GM21576 (cell line): ENCODE results near the gene MACF1.
"Not testable (repeated sequence)": the region's sequence is repeated elsewhere in the genome, so short reads cannot be mapped to it uniquely, and the experiment has no call there.

Source experiments
- ATAC-seq: cut with Tn5 transposase; IDR thresholded peaks from one replicate; pipeline ENCODE4 v1.9.1; 2021; ENCODE audit warnings: mild to moderate bottlenecking, moderate library complexity; ENCODE audit not compliant: unreplicated experiment

Gene MACF1, protein sequence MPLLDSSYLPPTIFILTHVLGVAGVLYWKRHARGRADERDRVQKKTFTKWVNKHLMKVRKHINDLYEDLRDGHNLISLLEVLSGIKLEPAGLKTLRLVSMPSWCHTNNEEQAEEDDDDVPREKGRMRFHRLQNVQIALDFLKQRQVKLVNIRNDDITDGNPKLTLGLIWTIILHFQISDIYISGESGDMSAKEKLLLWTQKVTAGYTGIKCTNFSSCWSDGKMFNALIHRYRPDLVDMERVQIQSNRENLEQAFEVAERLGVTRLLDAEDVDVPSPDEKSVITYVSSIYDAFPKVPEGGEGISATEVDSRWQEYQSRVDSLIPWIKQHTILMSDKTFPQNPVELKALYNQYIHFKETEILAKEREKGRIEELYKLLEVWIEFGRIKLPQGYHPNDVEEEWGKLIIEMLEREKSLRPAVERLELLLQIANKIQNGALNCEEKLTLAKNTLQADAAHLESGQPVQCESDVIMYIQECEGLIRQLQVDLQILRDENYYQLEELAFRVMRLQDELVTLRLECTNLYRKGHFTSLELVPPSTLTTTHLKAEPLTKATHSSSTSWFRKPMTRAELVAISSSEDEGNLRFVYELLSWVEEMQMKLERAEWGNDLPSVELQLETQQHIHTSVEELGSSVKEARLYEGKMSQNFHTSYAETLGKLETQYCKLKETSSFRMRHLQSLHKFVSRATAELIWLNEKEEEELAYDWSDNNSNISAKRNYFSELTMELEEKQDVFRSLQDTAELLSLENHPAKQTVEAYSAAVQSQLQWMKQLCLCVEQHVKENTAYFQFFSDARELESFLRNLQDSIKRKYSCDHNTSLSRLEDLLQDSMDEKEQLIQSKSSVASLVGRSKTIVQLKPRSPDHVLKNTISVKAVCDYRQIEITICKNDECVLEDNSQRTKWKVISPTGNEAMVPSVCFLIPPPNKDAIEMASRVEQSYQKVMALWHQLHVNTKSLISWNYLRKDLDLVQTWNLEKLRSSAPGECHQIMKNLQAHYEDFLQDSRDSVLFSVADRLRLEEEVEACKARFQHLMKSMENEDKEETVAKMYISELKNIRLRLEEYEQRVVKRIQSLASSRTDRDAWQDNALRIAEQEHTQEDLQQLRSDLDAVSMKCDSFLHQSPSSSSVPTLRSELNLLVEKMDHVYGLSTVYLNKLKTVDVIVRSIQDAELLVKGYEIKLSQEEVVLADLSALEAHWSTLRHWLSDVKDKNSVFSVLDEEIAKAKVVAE (N-terminal part only)

DNA sequence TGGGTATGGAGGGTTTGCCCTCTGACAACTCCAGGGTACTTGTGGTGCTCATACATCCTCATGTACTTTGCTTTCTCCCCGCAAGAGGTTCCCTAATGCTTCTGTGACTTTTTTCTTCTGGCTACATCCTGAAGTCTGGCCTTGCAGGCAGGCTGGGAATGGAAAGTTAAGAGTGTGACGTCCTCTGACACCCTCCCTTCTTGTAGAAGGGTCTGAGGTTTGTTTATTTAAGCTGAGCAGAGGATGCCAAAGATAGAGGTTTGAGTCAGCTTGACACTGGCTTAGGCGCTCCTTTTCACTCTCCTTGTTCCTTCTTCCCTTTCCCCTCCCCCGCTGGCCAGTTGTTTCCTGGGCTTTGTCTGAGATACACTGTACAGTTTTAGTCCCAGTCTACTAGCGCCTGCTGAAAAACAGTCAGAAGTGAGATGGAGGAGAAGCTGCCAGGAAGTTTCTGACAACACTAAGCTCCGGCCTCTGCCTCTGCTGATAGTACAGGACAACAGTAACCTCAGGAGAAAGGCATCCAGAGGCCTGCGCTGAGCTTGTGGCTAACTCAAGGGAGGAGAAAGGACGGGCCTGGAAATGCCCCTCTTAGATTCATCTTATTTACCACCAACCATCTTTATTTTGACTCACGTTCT, at the start of gene MACF1:
Gene MACF1 (plus strand): TSS at position 255 of the 641 bp plus-strand sequence. CDS start 328 bp downstream, at position 583.
- no peak for ATAC-seq

DNA sequence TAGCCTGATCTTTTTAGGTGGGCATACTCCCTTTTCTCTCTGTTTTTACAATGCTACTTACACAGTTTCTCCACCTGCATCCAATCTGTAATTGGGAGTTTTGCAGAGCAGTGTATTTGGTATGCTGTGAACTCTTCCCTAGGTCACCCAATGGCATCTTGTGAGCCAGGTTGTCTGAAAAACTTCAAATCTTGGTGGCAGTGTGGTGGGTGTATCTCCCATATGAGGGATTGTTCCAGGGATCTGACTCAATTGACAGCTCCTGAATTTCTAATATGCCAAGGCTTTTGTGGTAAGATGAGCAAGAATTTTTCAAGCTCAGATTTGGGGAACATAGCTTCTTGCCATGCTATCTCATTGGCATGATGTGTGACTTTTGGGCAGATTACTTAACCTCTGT, 47.2 kb upstream of the MACF1 start:
- ATAC-seq, result no peak

DNA sequence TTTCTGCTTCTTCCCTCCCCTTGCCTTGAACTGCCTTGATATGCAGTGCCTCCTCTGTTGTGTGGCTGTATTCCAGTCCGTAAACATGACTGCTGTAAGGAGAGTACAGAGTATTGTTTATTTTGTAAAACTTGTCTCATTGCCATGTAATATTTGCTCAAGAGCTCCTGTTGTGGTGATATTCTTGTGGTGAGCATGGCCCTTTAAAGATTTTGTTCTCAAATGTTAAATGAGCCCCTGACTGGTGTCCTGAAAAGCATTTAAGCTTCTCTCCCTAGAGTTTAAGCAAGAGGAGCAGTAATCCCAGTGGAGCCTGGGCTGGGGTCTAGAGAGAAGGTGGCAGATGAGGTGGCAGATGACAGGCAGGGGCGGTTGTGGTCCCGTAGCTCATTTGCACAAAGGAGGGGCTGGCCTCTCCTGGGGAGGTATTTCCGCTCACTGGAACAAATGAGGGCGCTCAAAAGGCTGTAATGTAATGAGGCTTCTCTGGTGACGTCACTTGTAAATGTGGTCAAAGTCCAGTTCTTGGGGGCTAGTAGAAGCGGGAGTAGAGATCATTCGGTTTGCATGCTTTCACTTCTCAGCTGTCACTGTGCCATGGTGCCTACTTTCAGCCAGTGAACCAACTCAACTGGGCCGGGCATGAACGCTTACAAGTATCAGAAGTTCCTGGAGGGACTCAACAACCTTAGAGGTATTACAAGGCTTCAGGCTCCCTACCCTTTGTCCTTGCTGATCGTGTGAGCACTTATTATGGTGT, 46.0 kb upstream of the MACF1 start:
- no peak for ATAC-seq

DNA sequence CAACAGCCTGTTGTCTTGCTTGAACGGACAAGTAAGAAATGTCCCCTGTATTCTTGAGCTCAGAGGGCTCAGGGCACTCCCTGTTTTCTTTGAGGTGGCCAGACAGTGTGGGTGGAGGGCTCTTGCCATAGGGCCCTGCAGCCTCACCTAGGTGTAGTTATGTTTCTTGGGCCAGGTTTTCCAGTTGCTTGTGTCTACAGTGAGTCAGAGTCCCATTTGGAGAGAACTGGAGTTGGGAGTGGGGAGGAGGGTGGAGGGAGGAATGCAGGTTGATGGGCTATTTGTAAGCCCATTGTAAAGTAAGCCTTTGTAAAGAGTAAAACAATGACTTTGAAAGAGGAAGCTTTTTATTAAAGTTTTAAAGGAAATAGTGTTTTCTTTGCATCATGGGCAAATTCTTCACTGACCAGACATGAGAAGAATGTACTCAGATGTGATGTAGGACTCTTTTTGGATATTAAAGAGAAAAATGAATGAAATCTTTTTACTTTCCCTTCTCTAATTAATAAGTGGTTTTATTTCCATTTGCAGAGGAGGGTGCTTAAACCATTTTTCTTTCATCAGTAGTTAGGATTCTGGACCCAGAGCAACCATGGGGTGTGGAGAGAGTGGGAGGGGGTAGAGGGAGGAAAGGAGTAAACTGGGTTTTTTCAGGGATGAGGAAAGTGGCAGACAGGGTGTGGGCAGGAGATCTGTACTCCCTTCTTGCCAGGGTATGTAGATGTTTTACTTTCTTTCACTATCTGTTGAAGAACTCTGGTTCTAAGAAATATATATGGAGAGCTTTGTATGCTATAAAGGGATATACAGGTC, 45.1 kb upstream of the MACF1 start:
- no peak for ATAC-seq

DNA sequence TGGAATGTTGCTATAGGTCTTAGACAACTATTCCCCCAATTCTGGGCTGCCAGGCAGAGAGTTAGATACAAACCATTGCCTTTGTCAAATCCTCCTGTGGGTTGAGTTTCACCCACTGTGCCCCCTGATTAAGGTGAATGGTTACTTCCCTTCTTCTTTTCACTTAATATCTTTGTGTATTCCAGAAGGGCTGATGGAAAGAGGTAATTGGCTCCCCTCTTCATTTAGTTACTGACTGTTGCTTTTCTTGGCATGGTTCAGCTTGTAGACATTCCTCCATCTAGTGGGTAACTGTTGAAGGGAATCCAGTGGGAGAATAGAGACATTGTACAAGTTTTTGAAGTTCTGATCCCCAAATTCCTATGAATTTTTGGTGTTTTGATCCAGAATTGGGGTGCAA, 43.8 kb upstream of the MACF1 start:
- ATAC-seq, result no peak

DNA sequence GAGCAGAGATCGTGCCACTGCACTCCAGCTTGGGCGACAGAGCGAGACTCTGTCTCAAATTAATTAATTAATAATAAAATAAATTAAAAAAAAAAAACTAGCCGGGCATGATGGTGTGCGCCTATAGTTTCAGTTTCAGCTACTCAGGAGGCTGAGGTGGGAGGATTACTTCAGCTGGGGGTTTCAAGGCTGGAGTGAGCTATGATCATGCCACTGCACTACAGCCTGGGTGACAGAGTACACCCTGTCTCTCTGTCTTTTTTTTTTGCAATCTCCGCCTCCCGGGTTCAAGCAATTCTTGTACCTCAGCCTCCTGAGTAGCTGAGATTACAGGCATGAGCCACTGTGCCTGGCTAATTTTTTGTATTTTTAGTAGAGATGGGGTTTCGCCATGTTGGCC, 42.7 kb upstream of the MACF1 start:
- ATAC-seq, result not testable (repeated sequence)

DNA sequence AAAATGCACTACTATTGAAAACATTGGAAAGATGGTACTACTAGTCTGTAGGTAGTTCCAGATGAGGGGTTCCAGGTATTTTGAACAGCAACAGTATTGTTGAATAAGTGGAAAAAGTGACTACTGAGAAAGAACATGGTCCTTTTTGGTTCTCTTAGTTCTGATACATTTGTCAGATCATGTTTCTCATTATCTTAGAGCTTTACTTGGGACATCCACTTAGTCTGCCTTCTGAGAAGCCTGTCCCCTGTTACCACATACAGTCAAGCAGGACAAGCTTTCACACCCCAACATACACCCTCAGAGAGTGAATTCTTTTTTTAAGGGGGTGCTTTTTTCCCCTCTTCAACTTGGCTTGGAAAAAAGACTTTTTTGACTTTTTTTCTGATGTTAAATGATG, 41.0 kb upstream of the MACF1 start:
- no peak for ATAC-seq

DNA sequence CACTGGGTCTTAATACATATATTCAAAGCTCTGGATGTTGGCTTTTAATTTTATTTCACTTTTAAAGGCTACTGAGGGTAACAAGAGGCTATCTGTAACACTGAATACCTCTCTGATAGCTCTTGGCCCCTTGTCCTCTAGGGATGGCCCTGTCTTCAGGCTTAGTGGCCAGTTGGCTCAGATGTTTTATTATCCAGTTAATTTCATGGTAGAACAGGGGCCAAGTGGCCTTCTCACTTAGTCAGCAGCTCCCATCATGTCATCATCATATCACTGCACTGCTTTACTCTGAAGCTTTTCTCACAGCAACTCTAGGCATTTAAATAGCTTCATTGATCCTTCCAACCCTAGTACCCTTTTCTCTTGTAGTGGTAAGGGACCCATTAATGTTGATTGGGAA, 40.2 kb upstream of the MACF1 start:
- ATAC-seq, result no peak

DNA sequence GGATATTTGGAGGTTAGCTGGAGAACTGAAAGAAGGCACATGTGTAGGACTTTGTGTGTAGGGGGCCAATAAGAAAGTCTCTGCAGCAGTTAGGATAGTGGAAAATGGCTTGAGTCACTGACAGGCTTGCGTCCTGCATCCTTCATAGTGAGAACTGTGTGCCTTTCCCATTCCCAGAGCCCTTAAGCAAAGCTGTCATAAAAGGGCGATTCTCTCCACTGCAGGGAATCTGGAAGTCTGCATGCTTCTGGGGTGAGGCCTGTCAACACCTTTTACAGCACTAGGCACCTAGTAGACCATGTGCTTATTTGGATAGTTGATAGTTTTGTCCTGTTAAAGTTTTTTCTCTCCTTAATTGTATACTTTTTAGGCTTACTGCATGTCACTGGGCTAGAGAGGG, 39.4 kb upstream of the MACF1 start:
- no peak for ATAC-seq

DNA sequence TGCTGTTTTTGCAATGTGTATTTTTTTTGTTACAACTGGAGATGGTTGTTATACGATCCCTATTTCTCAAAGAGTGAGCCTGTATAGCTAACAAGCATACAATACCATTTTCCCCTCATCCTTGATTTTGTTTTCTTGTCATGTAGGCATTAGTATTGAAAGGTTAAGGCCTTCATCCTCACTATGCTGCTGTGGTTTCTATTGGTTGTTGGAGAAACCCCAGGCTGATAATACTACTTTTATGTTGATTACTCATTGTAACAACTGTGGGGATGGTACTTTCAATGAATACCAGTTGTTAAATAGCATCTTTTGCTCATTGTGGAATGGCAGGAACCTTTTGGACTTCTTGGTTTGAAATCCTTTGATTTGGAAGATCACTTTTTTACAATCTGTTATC, 39.0 kb upstream of the MACF1 start:
- no peak for ATAC-seq

DNA sequence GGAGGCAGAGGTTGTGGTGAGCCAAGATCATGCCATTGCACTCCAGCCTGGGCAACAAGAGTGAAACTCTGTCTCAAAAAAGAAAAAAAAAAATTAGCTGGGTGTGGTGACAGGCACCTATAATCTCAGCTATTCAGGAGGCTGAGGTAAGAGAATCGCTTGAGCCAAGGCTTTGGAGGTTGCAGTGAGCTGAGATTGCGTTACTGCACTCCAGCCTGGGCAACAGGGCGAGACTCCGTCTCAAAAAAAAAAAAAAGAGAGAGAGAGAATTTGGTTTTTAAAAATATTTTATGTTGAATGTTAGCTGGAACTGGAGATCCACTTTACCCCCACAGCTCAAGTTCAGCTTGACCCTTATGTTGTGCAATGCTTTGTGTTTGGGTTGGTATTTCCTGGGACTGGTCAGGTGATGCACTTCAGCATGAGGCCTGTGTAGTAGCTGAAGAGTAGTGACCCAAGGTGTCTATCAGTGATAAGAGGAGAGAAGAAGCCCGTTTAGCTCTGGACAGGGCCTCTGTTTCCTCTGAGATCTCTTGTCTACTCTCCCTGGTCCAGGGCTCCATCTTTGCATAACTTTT, 36.8 kb upstream of the MACF1 start:
- no peak for ATAC-seq

DNA sequence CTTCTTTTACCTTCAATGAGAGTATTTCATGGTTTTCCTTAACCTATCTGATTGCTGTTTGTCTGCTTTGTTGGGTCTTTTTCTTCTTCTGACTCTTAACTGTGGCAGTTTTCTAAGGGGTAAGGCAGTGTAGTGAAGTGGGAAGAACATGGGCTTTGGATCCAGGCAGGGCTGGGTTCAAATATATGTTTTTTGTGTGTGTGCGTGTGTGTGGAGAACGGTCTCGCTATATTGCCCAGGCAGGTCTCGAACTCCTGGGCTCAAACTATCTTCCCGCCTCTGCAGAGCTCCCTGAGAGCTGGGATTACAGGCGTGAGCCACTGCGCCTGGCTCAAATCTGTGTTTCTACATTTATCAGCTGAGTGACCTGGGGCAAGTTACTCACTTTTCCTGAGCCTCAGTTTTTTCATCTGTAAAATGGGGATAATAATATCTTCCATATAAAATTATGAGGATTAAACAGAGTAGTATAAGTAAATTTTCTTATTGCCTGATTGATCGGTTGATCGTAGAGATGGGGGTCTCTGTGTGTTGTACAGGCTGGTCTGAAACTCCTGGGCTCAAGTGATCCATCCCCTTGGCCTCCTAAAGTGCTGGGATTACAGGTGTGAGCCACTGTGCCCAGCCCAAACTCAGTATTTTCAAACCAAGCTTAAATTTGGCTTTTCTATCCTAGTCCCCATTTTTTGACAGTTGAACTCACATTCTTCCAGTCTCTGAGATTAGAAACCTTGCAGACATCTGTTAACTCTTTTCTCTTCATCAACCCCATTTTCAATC, 36.0 kb upstream of the MACF1 start:
- no peak for ATAC-seq

DNA sequence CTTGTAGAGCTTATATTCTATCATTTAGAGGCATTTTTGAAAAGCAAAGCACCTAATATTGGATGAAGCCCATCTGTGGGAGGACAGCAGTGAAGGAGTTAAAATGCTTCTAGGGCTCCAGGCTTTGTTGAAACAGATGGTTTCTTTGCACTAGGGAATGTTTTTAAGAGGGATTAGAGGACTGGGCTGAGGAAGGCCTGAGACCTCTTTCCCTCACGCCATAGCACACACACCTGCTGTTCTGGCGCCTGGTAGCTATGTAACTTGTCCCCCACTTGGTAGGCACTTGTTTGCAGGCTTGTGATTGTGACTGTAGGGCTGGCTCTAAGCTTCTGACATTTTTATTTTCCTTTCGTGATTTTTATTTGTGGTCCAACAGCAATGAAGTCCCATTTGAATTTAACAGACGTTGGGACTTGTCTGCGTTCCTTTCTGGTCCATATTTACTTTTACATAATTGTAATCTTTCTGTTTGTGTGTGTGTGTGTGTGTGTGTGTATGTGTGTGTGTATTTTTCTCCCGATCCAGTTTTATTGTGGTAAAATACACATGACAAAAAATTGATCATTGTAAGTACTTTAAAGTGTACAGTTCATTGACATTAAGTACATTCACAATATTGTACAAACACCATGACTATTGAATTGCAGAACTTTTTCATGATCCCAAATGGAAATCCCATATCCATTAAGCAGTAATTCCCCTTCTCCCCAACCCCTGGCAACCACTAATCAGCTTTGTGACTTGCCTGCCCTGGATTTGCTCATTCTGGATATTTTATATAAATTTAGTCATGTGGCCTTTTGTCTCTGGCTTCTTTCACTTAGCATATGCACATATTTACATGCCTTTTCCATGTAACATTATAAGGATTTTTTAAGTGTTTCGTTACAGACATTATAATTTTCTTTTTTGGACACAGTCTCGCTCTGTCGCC, 33.5 kb upstream of the MACF1 start:
- no peak for ATAC-seq

DNA sequence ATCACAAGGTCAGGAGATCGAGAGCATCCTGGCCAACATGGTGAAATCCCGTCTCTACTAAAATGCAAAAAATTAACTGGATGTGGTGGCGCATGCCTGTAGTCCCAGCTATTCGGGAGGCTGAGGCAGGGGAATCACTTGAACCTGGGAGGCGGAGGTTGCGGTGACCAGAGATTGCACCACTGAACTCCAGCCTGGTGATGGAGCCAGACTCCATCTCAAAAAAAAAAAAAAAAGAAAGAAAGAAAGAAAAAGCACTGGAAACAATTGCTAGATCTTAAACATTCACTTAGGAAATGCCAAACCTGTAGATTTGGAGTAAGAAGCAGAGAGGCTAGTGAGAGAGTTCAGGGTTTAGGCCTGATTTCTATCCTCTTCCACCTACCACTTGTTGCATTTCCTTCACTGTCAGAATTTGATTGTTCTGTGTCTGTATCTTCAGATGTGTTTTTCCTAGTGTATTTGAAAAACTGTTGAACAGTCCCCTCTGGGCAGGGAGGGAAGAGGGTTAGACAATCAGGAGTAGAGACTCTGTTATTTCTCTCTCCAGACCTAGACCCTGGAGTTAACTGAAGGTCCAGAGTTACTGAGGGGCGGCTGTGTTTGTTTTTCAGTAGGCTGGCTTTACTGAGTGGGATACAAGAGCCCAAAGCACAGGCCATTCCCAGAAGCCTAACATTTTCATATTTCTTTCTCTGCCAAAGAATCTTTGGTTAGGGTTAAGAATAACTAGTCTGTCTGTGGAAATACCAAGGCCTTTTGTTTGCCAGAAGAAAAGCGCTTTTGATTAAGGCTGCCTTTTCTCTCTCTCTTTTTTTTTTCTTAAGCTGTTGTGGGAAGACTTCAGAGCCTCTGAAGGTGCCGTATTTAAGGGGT, 31.1 kb upstream of the MACF1 start:
- ATAC-seq, result no peak

DNA sequence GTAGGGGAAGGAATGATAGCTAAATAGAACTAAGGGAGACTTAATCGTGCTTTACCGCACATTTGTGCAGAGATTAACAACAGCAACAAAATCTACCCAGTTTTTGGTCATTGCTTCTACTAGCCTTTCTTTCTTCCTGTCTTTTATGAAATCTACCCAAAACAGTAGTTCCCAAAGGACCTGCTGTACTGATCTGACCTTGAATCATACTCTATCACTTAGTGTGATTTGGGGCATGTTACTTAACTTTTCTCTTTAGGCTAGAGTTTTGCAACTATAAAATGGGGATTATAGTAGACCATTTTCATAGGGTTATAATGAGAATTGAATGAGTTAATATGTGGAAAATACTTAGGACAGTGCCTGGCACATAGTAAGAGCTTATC, 30.5 kb upstream of the MACF1 start:
- no peak for ATAC-seq
